ENCODE data around the gene U2AF2. TPM values are rescaled to one million over a fixed set of nuclear protein-coding genes. Genes with fewer than 3 reads are reported as not detected.

Gene U2AF2
- total and polyA plus RNA-seq, 9 of the 15 experiments (the other 6 are each of a cell fraction or from before 2014, with no cell fraction given): 3.0 to 331 (median 157) TPM

DNA sequence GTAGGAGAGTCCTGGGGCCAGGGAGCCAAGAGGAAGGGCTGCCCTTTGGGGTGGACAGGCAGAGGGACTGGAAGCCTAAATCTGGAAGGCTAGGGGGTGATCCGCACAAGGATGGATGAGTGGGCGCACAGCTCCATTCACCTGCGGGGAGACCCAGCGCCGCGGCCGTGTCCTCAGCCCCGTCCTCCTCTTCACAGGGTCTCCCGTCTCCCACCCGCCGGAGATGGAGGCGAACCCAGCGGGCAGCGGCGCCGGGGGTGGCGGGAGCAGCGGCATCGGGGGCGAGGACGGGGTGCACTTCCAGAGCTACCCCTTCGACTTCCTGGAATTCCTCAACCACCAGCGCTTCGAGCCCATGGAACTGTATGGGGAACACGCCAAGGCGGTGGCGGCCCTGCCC lies 41.4 kb upstream of the U2AF2 start:
- in situ Hi-C loops (cut with MboI) (no loop called here), intact Hi-C loops (cut with micrococcal nuclease) (no loop called here)
- no peak for DNase-seq (ENCODE audit: extremely low read depth in 1 of 4, low spot score in 3 of 4)
- CTCF ChIA-PET (ENCODE audit: low intra/inter-chr PET ratio): no interaction called here
- Histone ChIP-seq H3K9me1 (ENCODE audit: control insufficient read depth, insufficient read depth, low read length) (no peaks in the 10 kb centered on the region), H3K9ac (ENCODE audit: insufficient read depth in 1 of 2, low read depth in 2 of 2, low read length in 2 of 2) (no peak overlapping the region), H3K79me2 (ENCODE audit: control insufficient read depth, insufficient read depth, low read length) (peaks cover 6% of the 10 kb centered on the region; the same call in 2 of the 3 replicates), H3K4me2 (ENCODE audit: insufficient read depth, low read length) (no peak overlapping the region), H3K27me3 (ENCODE audit: control insufficient read depth in 2 of 2, insufficient read depth in 2 of 2, low read length in 2 of 2) (no peaks in the 10 kb centered on the region), H3K36me3 (ENCODE audit: control insufficient read depth, insufficient read depth, low read length) (peaks cover 35% of the 10 kb centered on the region; the same call in 2 of the 3 replicates), H3K4me3 (no peak overlapping the region), H3K9me3 (replicated peaks; ENCODE audit: control insufficient read depth, insufficient read depth, low read depth, low read length) (no peaks in the 10 kb centered on the region), H3K4me1 (replicated peaks in 1 of 2; ENCODE audit: control insufficient read depth in 2 of 2, insufficient read depth in 2 of 2, low read length in 2 of 2) (peaks cover 0 to 5% of the 10 kb centered on the region in 2 experiments; a peak in 2 of 5 replicates), H4K20me1 (replicated peaks; ENCODE audit: control insufficient read depth, insufficient read depth, low read length) (no peaks in the 10 kb centered on the region), H3K27ac (ENCODE audit: extremely low read depth, low read depth, low read length) (no peak overlapping the region), H2AFZ (ENCODE audit: low read depth, low read length) (no peak overlapping the region)
- ATAC-seq: no peak
- POLR2A ChIA-PET: no interaction called here
- 100% methylated on average over 2 of the region's 27 CpGs for WGBS (ENCODE audit: insufficient coverage, low coverage, missing lambda C conversion rate)
- no TSS peak for BruUV-seq (replicated peaks)
- TF ChIP-seq KDM5B (IDR thresholded peaks at IDR 0.05; ENCODE audit: insufficient replicate concordance, low read depth, low read length): no peak
- TF ChIP-seq CTBP1 (IDR thresholded peaks at IDR 0.05; ENCODE audit: borderline replicate concordance): no peak
- TF ChIP-seq PCBP1 (IDR thresholded peaks at IDR 0.05; ENCODE audit: low read depth, low read length, poor library complexity, severe bottlenecking): no peak
- no peak for TF ChIP-seq HOXB6 (CRISPR knock-in tag; IDR thresholded peaks at IDR 0.05; ENCODE audit: borderline replicate concordance)
- no peak for TF ChIP-seq ZNF408 (CRISPR knock-in tag; IDR thresholded peaks at IDR 0.05; ENCODE audit: low read depth)
- TF ChIP-seq, protein P1, sequence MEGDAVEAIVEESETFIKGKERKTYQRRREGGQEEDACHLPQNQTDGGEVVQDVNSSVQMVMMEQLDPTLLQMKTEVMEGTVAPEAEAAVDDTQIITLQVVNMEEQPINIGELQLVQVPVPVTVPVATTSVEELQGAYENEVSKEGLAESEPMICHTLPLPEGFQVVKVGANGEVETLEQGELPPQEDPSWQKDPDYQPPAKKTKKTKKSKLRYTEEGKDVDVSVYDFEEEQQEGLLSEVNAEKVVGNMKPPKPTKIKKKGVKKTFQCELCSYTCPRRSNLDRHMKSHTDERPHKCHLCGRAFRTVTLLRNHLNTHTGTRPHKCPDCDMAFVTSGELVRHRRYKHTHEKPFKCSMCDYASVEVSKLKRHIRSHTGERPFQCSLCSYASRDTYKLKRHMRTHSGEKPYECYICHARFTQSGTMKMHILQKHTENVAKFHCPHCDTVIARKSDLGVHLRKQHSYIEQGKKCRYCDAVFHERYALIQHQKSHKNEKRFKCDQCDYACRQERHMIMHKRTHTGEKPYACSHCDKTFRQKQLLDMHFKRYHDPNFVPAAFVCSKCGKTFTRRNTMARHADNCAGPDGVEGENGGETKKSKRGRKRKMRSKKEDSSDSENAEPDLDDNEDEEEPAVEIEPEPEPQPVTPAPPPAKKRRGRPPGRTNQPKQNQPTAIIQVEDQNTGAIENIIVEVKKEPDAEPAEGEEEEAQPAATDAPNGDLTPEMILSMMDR (IDR thresholded peaks at IDR 0.05 in 2 of 3, conservative IDR thresholded peaks at IDR 0.05 in 1 of 3; ENCODE audit: insufficient read depth in 2 of 3, low read depth in 1 of 3, low read length in 3 of 3): no peak
- no peak for TF ChIP-seq DDX20 (tag; IDR thresholded peaks at IDR 0.05; ENCODE audit: low read depth)
- no peak for TF ChIP-seq ZBTB17 (CRISPR knock-in tag; IDR thresholded peaks at IDR 0.05)
- no peak for TF ChIP-seq PHB (CRISPR knock-in tag; IDR thresholded peaks at IDR 0.05)
- TF ChIP-seq MTA2 (IDR thresholded peaks at IDR 0.05; ENCODE audit: low read depth): no peak
- TF ChIP-seq, protein P2, sequence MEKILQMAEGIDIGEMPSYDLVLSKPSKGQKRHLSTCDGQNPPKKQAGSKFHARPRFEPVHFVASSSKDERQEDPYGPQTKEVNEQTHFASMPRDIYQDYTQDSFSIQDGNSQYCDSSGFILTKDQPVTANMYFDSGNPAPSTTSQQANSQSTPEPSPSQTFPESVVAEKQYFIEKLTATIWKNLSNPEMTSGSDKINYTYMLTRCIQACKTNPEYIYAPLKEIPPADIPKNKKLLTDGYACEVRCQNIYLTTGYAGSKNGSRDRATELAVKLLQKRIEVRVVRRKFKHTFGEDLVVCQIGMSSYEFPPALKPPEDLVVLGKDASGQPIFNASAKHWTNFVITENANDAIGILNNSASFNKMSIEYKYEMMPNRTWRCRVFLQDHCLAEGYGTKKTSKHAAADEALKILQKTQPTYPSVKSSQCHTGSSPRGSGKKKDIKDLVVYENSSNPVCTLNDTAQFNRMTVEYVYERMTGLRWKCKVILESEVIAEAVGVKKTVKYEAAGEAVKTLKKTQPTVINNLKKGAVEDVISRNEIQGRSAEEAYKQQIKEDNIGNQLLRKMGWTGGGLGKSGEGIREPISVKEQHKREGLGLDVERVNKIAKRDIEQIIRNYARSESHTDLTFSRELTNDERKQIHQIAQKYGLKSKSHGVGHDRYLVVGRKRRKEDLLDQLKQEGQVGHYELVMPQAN (IDR thresholded peaks at IDR 0.05; ENCODE audit: borderline replicate concordance): no peak
- TF ChIP-seq ZNF76 (CRISPR knock-in tag; IDR thresholded peaks at IDR 0.05; ENCODE audit: borderline replicate concordance): no peak
- no peak for TF ChIP-seq ARHGAP35 (IDR thresholded peaks at IDR 0.05; ENCODE audit: partially characterized antibody)
- TF ChIP-seq BDP1 (IDR thresholded peaks at IDR 0.05; ENCODE audit: insufficient read depth, insufficient read length): no peak
- no peak for TF ChIP-seq SIX5 (IDR thresholded peaks at IDR 0.05; ENCODE audit: borderline replicate concordance in 1 of 2, insufficient read depth in 1 of 2, low read depth in 1 of 2, low read length in 2 of 2)
- no peak for TF ChIP-seq NR2F6 (CRISPR knock-in tag; IDR thresholded peaks at IDR 0.05)
- no peak for TF ChIP-seq PURB (CRISPR knock-in tag; IDR thresholded peaks at IDR 0.05; ENCODE audit: low read depth)
- TF ChIP-seq ZNF143 (CRISPR knock-in tag; IDR thresholded peaks at IDR 0.05): no peak
- TF ChIP-seq ZNF436 (CRISPR knock-in tag; IDR thresholded peaks at IDR 0.05): no peak
- TF ChIP-seq PKNOX1 (IDR thresholded peaks at IDR 0.05): no peak
- no peak for FAIRE-seq

Data from K562 (cell line).